ENCODE data around the gene GNA15. TPM values are rescaled to one million over a fixed set of nuclear protein-coding genes. Genes with fewer than 3 reads are reported as not detected.
A peak's percentile ranks its signal among the peaks of the same experiment; 100 is the strongest.

GNA15 gene
- total RNA-seq, 1 donor from 2014 or later, result 6.4 TPM

- no peak for DNase-seq (ENCODE audit: low spot score)
Observed at GRCh38 chr19:3208317-3209207, 72.7 kb downstream of the GNA15 start.

GRCh38 chr19:3210347-3211017 lies 74.6 kb downstream of the GNA15 start:
- DNase-seq (ENCODE audit: low spot score), result peak; percentile 38

GRCh38 chr19:3211191-3211590 lies 75.4 kb downstream of the GNA15 start:
- no peak for DNase-seq (ENCODE audit: low spot score)

- no peak for DNase-seq (ENCODE audit: low spot score)
Observed at GRCh38 chr19:3213159-3213558, 77.3 kb downstream of the GNA15 start.

Other genes with a start within 250 kb of the GNA15 start
- 6.0 TPM for gene ZNF57, start 235.1 kb upstream of the GNA15 start, total RNA-seq
- gene ZNF77, start 191.1 kb upstream of the GNA15 start, total RNA-seq, result 2.8 TPM
- gene TLE6, start 158.5 kb upstream of the GNA15 start, total RNA-seq, result 0.63 TPM
- gene TLE2, start 106.8 kb upstream of the GNA15 start, total RNA-seq, result 64.6 TPM
- 629 TPM for gene TLE5, start 73.5 kb upstream of the GNA15 start, total RNA-seq
- gene GNA11, start 41.7 kb upstream of the GNA15 start, total RNA-seq, result 93.2 TPM
- gene S1PR4, start 42.7 kb downstream of the GNA15 start, total RNA-seq, result 2.4 TPM
- gene NCLN, start 49.9 kb downstream of the GNA15 start, total RNA-seq, result 44.9 TPM
- 0.49 TPM for gene CELF5, start 88.6 kb downstream of the GNA15 start, total RNA-seq
- 254 TPM for gene NFIC, start 230.6 kb downstream of the GNA15 start, total RNA-seq

All from mucosa of gallbladder (tissue), 1 donor.